NCI-H2081 (cell line): ENCODE results near the gene IL25.
"Not testable (repeated sequence)": the region's sequence is repeated elsewhere in the genome, so short reads cannot be mapped to it uniquely, and the experiment has no call there.

Source experiments
- DNase-seq, 2 experiments: peaks; one replicate each; lab custom pipeline; 2025; lab: John Stamatoyannopoulos, UW

The IL25 gene

GRCh38 chr14:23372509-23372908 is at the start of gene IL25:
Gene IL25, plus strand, starts transcription at chr14:23372809.
- no peak for DNase-seq

- no peak for DNase-seq
Measured at GRCh38 chr14:23323838-23324454, 48.7 kb upstream of the IL25 start.

GRCh38 chr14:23324455-23324846 is 48.2 kb upstream of the IL25 start:
- DNase-seq = no peak

GRCh38 chr14:23324993-23325392 is 47.6 kb upstream of the IL25 start:
- DNase-seq = no peak

- not testable (repeated sequence) for DNase-seq
Measured at GRCh38 chr14:23325746-23326145, 46.9 kb upstream of the IL25 start.

- no peak for DNase-seq
Measured at GRCh38 chr14:23326491-23327332, 45.9 kb upstream of the IL25 start.

GRCh38 chr14:23327947-23328744 is 44.5 kb upstream of the IL25 start:
- peak; percentile 56 to 68 for DNase-seq

- no peak for DNase-seq
Measured at GRCh38 chr14:23335623-23336022, 37.0 kb upstream of the IL25 start.

- no peak for DNase-seq
Measured at GRCh38 chr14:23339506-23340268, 32.9 kb upstream of the IL25 start.

- no peak for DNase-seq
Measured at GRCh38 chr14:23344481-23344880, 28.1 kb upstream of the IL25 start.

GRCh38 chr14:23345987-23346692 is 26.5 kb upstream of the IL25 start:
- DNase-seq = no peak

GRCh38 chr14:23346693-23347405 is 25.8 kb upstream of the IL25 start:
- DNase-seq = no peak

GRCh38 chr14:23347406-23348296 is 25.0 kb upstream of the IL25 start:
- DNase-seq = no peak

- no peak for DNase-seq
Measured at GRCh38 chr14:23348297-23348655, 24.3 kb upstream of the IL25 start.

GRCh38 chr14:23349156-23349845 is 23.3 kb upstream of the IL25 start:
- no peak for DNase-seq

- DNase-seq = no peak
Measured at GRCh38 chr14:23351681-23352505, 20.7 kb upstream of the IL25 start.

GRCh38 chr14:23352506-23353432 is 19.8 kb upstream of the IL25 start, which contains the start of gene SLC22A17:
Gene SLC22A17, minus strand, starts transcription at chr14:23352887.
- DNase-seq = peak; percentile 12 to 34
